ENCODE data around the gene GALNT18. TPM values are rescaled to one million over a fixed set of nuclear protein-coding genes. Genes with fewer than 3 reads are reported as not detected.
A peak's percentile ranks its signal among the peaks of the same experiment; 100 is the strongest.

The GALNT18 gene
- total RNA-seq, 2 donors from 2014 or later, result 28.2 to 57.8 TPM

- no peak overlapping the region for H3K4me3 ChIP-seq
- H3K9me3 ChIP-seq, result no peaks in the 10 kb centered on the region
- no peaks in the 10 kb centered on the region for H3K36me3 ChIP-seq
- ATAC-seq (ENCODE audit: insufficient number of reproducible peaks, low FRiP score, low read depth) (no peak), DNase-seq (ENCODE audit: low spot score) (no peak)
- no peaks in the 10 kb centered on the region for H3K27me3 ChIP-seq (replicated peaks; ENCODE audit: insufficient read depth)
- no peak overlapping the region for H3K27ac ChIP-seq
- H3K4me1 ChIP-seq (ENCODE audit: control insufficient read depth in 1 of 2, low read depth in 2 of 2), result peaks cover 22 to 56% of the 10 kb centered on the region in 2 donors
- no peak for TF ChIP-seq CTCF (IDR thresholded peaks at IDR 0.05)
Observed at GRCh38 chr11:11565636-11566035, 56.2 kb downstream of the GALNT18 start.

GRCh38 chr11:11563200-11563975, 58.4 kb downstream of the GALNT18 start:
- Histone ChIP-seq H3K4me1 (ENCODE audit: control insufficient read depth in 1 of 2, low read depth in 2 of 2) (peaks cover 12 to 40% of the 10 kb centered on the region in 2 donors), H3K9me3 (no peaks in the 10 kb centered on the region)

GRCh38 chr11:11561991-11562390, 59.8 kb downstream of the GALNT18 start:
- DNase-seq (ENCODE audit: low spot score) (no peak), ATAC-seq (ENCODE audit: insufficient number of reproducible peaks, low FRiP score, low read depth) (no peak)
- peaks cover 12 to 29% of the 10 kb centered on the region in 2 donors for H3K4me1 ChIP-seq (ENCODE audit: control insufficient read depth in 1 of 2, low read depth in 2 of 2)
- H3K36me3 ChIP-seq, result no peaks in the 10 kb centered on the region
- no peak overlapping the region for H3K27ac ChIP-seq
- H3K4me3 ChIP-seq, result no peak overlapping the region
- H3K9me3 ChIP-seq, result no peaks in the 10 kb centered on the region
- no peaks in the 10 kb centered on the region for H3K27me3 ChIP-seq (replicated peaks; ENCODE audit: insufficient read depth)
- no peak for TF ChIP-seq CTCF (IDR thresholded peaks at IDR 0.05)

More at GRCh38 chr11:11563200-11563975, 58.4 kb downstream of the GALNT18 start:
- DNase-seq (ENCODE audit: low spot score) (no peak), ATAC-seq (ENCODE audit: insufficient number of reproducible peaks, low FRiP score, low read depth) (no peak)
- H3K27me3 ChIP-seq (replicated peaks; ENCODE audit: insufficient read depth), result no peaks in the 10 kb centered on the region
- peak overlapping the region; percentile 9 to 13 for H3K27ac ChIP-seq
- no peaks in the 10 kb centered on the region for H3K36me3 ChIP-seq
- no peak overlapping the region for H3K4me3 ChIP-seq
- TF ChIP-seq CTCF (IDR thresholded peaks at IDR 0.05), result no peak

GRCh38 chr11:11558826-11559225, 63.0 kb downstream of the GALNT18 start:
- no peak for ATAC-seq (ENCODE audit: insufficient number of reproducible peaks, low FRiP score, low read depth)
- H3K4me3 ChIP-seq, result no peak overlapping the region
- no peaks in the 10 kb centered on the region for H3K36me3 ChIP-seq
- DNase-seq (ENCODE audit: low spot score), result no peak
- no peak overlapping the region for H3K27ac ChIP-seq
- H3K9me3 ChIP-seq, result no peaks in the 10 kb centered on the region
- no peak for TF ChIP-seq CTCF (IDR thresholded peaks at IDR 0.05)
- H3K4me1 ChIP-seq (ENCODE audit: control insufficient read depth in 1 of 2, low read depth in 2 of 2), result peaks cover 12 to 34% of the 10 kb centered on the region in 2 donors
- no peaks in the 10 kb centered on the region for H3K27me3 ChIP-seq (replicated peaks; ENCODE audit: insufficient read depth)

- Histone ChIP-seq H3K9me3 (no peaks in the 10 kb centered on the region), H3K27ac (no peak overlapping the region), H3K27me3 (replicated peaks; ENCODE audit: insufficient read depth) (no peaks in the 10 kb centered on the region), H3K4me1 (ENCODE audit: control insufficient read depth in 1 of 2, low read depth in 2 of 2) (peaks cover 8 to 30% of the 10 kb centered on the region in 2 donors), H3K36me3 (no peaks in the 10 kb centered on the region), H3K4me3 (no peak overlapping the region)
- DNase-seq (ENCODE audit: low spot score), result no peak
- ATAC-seq (ENCODE audit: insufficient number of reproducible peaks, low FRiP score, low read depth), result no peak
- TF ChIP-seq CTCF (IDR thresholded peaks at IDR 0.05), result no peak
Observed at GRCh38 chr11:11558396-11558795, 63.4 kb downstream of the GALNT18 start.
